Activated CD8-positive, alpha-beta memory T cell treated with anti-CD3 and anti-CD28 coated beads for 4 hours (primary cell): ENCODE data around the gene RBM44.

Experiments used
- DNase-seq, 2 donors: peaks; one replicate each; pipeline ENCODE4 v3.0.0-alpha.2; 2020; ENCODE audit warnings: low read depth in 2 of 2

The RBM44 gene

DNA sequence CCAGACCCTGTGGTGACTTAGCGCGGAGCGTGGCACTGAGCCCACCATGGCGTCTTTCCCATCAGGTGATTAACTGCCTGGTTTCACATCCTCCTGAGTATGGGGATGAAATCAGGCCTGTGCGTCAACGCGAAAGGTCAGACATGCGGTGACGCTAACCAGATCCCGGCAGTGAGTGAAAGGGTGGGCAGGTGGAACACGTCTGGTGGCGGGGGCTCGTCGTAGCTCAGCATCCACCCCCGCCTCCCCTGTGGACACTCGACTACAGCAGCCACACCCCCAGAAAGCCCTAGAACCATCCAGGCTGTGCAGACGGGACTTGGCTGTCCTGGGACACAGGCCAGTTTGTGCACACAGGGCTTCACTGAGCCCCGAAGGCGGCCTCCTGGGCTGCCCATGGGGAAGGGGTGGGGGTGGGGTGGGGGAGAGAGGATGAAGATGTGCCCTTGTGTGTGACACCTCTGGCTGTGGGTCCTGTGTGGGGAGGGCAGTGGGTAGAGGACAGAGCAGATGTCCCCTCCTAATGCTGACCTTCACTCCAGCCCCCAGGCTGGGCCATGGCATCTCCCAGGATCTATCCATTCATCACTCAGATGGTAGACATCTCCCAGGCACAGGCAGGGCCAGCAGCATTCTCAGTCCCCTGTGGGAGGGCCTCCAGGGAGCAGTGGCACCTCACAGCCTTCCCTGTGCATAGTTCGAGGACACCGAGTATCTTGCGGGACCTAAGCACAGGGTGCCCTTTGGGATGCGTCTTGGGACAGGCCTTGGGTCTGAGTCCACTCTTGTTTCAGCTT, 88.3 kb downstream of the RBM44 start:
- DNase-seq = no peak

DNA sequence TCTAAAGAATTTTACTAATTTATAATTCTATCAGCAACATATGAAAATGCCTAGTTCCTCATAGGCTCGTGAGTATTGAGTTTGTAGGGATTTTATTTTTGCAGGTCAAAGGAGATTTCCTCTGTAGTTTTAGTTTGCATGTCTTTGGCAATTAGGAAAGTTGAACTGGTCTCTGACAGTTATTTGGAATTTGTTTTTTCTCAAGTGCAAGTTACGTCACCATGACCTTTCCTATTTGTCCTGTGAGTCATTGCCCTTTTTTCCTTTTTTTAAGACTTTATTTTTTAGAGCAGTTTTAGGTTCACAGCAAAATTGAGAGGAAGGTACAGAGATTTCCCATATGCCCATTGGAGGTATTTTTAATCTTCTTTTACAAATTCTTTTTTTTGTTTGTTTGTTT, 89.8 kb downstream of the RBM44 start:
- DNase-seq = no peak

DNA sequence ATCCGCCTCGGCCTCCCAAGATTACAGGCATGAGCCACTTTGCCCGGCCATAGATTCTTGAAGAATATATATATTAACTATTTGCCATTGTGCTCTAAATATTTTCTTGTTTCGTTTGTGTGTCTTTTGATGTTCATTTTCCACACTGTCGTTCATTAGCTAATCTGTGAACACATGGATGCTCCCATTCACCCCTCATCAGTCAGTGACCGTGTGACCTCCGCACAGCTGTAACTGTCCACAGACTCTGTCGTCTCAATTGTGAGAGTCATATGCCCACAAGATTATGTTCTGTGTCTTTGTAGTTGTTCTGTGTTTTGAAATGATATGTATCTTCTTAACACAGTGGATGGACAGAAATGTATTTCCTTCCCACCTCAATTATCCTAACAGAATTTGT, 90.4 kb downstream of the RBM44 start:
- DNase-seq = no peak

DNA sequence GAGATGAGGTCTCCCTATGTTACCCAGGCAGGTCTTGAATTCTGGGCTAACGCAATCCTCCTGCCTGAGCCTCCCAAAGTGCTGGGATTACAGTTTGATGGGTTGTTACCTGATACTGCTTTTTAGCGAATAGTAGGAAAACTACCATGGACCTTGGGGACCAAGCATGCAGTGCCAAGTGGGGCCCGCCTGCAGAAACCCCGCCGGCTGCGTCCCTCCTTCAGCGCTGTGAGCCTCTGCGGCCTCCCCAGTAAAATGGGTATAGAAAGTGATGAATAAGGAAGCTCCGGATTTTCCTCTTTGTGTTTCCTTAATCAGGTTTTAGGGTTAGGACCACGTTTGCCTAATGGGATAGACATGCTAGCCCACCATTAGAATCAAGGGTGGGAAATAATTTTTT, 91.2 kb downstream of the RBM44 start:
- no peak for DNase-seq
